ENCODE data around the gene MMAB. TPM values are rescaled to one million over a fixed set of nuclear protein-coding genes. Genes with fewer than 3 reads are reported as not detected.
"Not testable (repeated sequence)": the region's sequence is repeated elsewhere in the genome, so short reads cannot be mapped to it uniquely, and the experiment has no call there.

Gene MMAB
- total RNA-seq, 1 experiment from 2014 or later = 49.2 TPM

GRCh38 chr12:109605599-109606228, 32.4 kb upstream of the MMAB start:
- in situ Hi-C loops (cut with HindIII; ENCODE audit: low pct_unique_long_range_greater_than_20kb, low sequenced_read_pairs) = no loop called here

GRCh38 chr12:109605016-109605415, 31.7 kb upstream of the MMAB start:
- in situ Hi-C loops (cut with HindIII; ENCODE audit: low pct_unique_long_range_greater_than_20kb, low sequenced_read_pairs) = no loop called here
- DNase-seq (ENCODE audit: low read depth) = no peak

More at GRCh38 chr12:109605599-109606228, 32.4 kb upstream of the MMAB start:
- no peak for DNase-seq (ENCODE audit: low read depth)

- DNase-seq (ENCODE audit: low read depth) = no peak
- in situ Hi-C loops (cut with HindIII; ENCODE audit: low pct_unique_long_range_greater_than_20kb, low sequenced_read_pairs) = no loop called here
Observed at GRCh38 chr12:109604132-109604585, 30.9 kb upstream of the MMAB start.

GRCh38 chr12:109602132-109602531, 28.8 kb upstream of the MMAB start:
- DNase-seq (ENCODE audit: low read depth); in situ Hi-C loops (cut with HindIII; ENCODE audit: low pct_unique_long_range_greater_than_20kb, low sequenced_read_pairs): not testable (repeated sequence)

GRCh38 chr12:109601557-109601956, 28.3 kb upstream of the MMAB start:
- DNase-seq (ENCODE audit: low read depth) = no peak
- in situ Hi-C loops (cut with HindIII; ENCODE audit: low pct_unique_long_range_greater_than_20kb, low sequenced_read_pairs) = no loop called here

- no peak for DNase-seq (ENCODE audit: low read depth)
- in situ Hi-C loops (cut with HindIII; ENCODE audit: low pct_unique_long_range_greater_than_20kb, low sequenced_read_pairs) = no loop called here
Observed at GRCh38 chr12:109600995-109601394, 27.7 kb upstream of the MMAB start.

GRCh38 chr12:109600481-109600880, 27.2 kb upstream of the MMAB start:
- no peak for DNase-seq (ENCODE audit: low read depth)
- in situ Hi-C loops (cut with HindIII; ENCODE audit: low pct_unique_long_range_greater_than_20kb, low sequenced_read_pairs) = no loop called here

- DNase-seq (ENCODE audit: low read depth) = no peak
- in situ Hi-C loops (cut with HindIII; ENCODE audit: low pct_unique_long_range_greater_than_20kb, low sequenced_read_pairs) = no loop called here
Observed at GRCh38 chr12:109599087-109599486, 25.8 kb upstream of the MMAB start.

GRCh38 chr12:109598428-109598854, 25.1 kb upstream of the MMAB start:
- in situ Hi-C loops (cut with HindIII; ENCODE audit: low pct_unique_long_range_greater_than_20kb, low sequenced_read_pairs) = no loop called here
- no peak for DNase-seq (ENCODE audit: low read depth)

- in situ Hi-C loops (cut with HindIII; ENCODE audit: low pct_unique_long_range_greater_than_20kb, low sequenced_read_pairs) = no loop called here
- DNase-seq (ENCODE audit: low read depth) = peak; percentile 69
Observed at GRCh38 chr12:109597795-109598427, 24.6 kb upstream of the MMAB start.

GRCh38 chr12:109597414-109597794, 24.1 kb upstream of the MMAB start:
- in situ Hi-C loops (cut with HindIII; ENCODE audit: low pct_unique_long_range_greater_than_20kb, low sequenced_read_pairs) = no loop called here

GRCh38 chr12:109596418-109597244, 23.3 kb upstream of the MMAB start:
- in situ Hi-C loops (cut with HindIII; ENCODE audit: low pct_unique_long_range_greater_than_20kb, low sequenced_read_pairs) = no loop called here
- no peak for DNase-seq (ENCODE audit: low read depth)

More at GRCh38 chr12:109597414-109597794, 24.1 kb upstream of the MMAB start:
- no peak for DNase-seq (ENCODE audit: low read depth)

- no peak for DNase-seq (ENCODE audit: low read depth)
- in situ Hi-C loops (cut with HindIII; ENCODE audit: low pct_unique_long_range_greater_than_20kb, low sequenced_read_pairs) = no loop called here
Observed at GRCh38 chr12:109595321-109595902, 22.1 kb upstream of the MMAB start.

- DNase-seq (ENCODE audit: low read depth) = no peak
- in situ Hi-C loops (cut with HindIII; ENCODE audit: low pct_unique_long_range_greater_than_20kb, low sequenced_read_pairs) = no loop called here
Observed at GRCh38 chr12:109594556-109595317, 21.4 kb upstream of the MMAB start.

- DNase-seq (ENCODE audit: low read depth) = no peak
- in situ Hi-C loops (cut with HindIII; ENCODE audit: low pct_unique_long_range_greater_than_20kb, low sequenced_read_pairs) = no loop called here
Observed at GRCh38 chr12:109592905-109593272, 19.6 kb upstream of the MMAB start.

GRCh38 chr12:109592195-109592904, 19.0 kb upstream of the MMAB start:
- in situ Hi-C loops (cut with HindIII; ENCODE audit: low pct_unique_long_range_greater_than_20kb, low sequenced_read_pairs) = no loop called here

GRCh38 chr12:109591041-109591440, 17.7 kb upstream of the MMAB start:
- DNase-seq (ENCODE audit: low read depth) = no peak
- in situ Hi-C loops (cut with HindIII; ENCODE audit: low pct_unique_long_range_greater_than_20kb, low sequenced_read_pairs) = no loop called here

More at GRCh38 chr12:109592195-109592904, 19.0 kb upstream of the MMAB start:
- no peak for DNase-seq (ENCODE audit: low read depth)

GRCh38 chr12:109590566-109590965, 17.3 kb upstream of the MMAB start:
- in situ Hi-C loops (cut with HindIII; ENCODE audit: low pct_unique_long_range_greater_than_20kb, low sequenced_read_pairs) = no loop called here
- no peak for DNase-seq (ENCODE audit: low read depth)
